ENCODE results near the gene SHC2. TPM values are rescaled to one million over a fixed set of nuclear protein-coding genes. Genes with fewer than 3 reads are reported as not detected.
"Not testable (repeated sequence)": the region's sequence is repeated elsewhere in the genome, so short reads cannot be mapped to it uniquely, and the experiment has no call there.

The SHC2 gene
- total RNA-seq, 2 donors from 2014 or later = 2.7 to 9.5 TPM

GRCh38 chr19:424546-424945 is 36.3 kb downstream of the SHC2 start:
- Histone ChIP-seq H3K9ac (ENCODE audit: low read depth in 2 of 2, low read length in 2 of 2) (no peak overlapping the region), H3K36me3 (no peaks in the 10 kb centered on the region), H3K4me3 (no peak overlapping the region), H3K27ac (no peak overlapping the region), H3K4me1 (no peaks in the 10 kb centered on the region), H3K9me3 (no peaks in the 10 kb centered on the region), H3K27me3 (no peaks in the 10 kb centered on the region)
- DNase-seq = no peak
- intact Hi-C loops (cut with DNase I) = no loop called here
- TF ChIP-seq CTCF (IDR thresholded peaks at IDR 0.05) = no peak

GRCh38 chr19:423691-424466 is 37.0 kb downstream of the SHC2 start:
- no peak for TF ChIP-seq CTCF (IDR thresholded peaks at IDR 0.05)

DNA sequence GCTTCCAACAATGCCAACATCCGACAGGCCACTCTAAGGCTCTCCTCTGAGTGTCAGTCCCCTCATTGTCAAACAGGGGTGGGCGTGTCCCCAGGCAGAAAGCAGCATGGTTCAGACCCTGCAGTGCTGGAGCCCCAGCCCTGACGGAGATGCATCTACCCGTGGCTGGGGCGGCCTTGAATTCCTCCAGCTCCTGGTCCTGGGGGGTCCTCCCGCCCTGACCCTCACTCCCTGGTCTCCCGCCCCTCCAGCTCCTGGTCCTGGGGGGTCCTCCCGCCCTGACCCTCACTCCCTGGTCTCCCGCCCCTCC is 38.0 kb downstream of the SHC2 start:
- H3K36me3 ChIP-seq; intact Hi-C loops (cut with DNase I); H3K4me3 ChIP-seq; H3K4me1 ChIP-seq; H3K27me3 ChIP-seq; DNase-seq; H3K9me3 ChIP-seq; H3K9ac ChIP-seq (ENCODE audit: low read depth in 2 of 2, low read length in 2 of 2); H3K27ac ChIP-seq: not testable (repeated sequence)

More at GRCh38 chr19:423691-424466, 37.0 kb downstream of the SHC2 start:
- H3K36me3 ChIP-seq = no peaks in the 10 kb centered on the region
- no peak overlapping the region for H3K27ac ChIP-seq
- no peaks in the 10 kb centered on the region for H3K4me1 ChIP-seq
- no peak for DNase-seq
- no peak overlapping the region for H3K4me3 ChIP-seq
- no peak overlapping the region for H3K9ac ChIP-seq (ENCODE audit: low read depth in 2 of 2, low read length in 2 of 2)
- intact Hi-C loops (cut with DNase I) = no loop called here
- no peaks in the 10 kb centered on the region for H3K9me3 ChIP-seq
- H3K27me3 ChIP-seq = no peaks in the 10 kb centered on the region

- Histone ChIP-seq H3K27me3 (no peaks in the 10 kb centered on the region), H3K4me3 (no peak overlapping the region), H3K9ac (ENCODE audit: low read depth in 2 of 2, low read length in 2 of 2) (no peak overlapping the region), H3K9me3 (no peaks in the 10 kb centered on the region), H3K36me3 (no peaks in the 10 kb centered on the region), H3K27ac (no peak overlapping the region), H3K4me1 (no peaks in the 10 kb centered on the region)
- TF ChIP-seq CTCF (IDR thresholded peaks at IDR 0.05) = no peak
- DNase-seq = no peak
- intact Hi-C loops (cut with DNase I) = no loop called here
These were observed 38.5 kb downstream of the SHC2 start for GRCh38 chr19:422213-422916.

- H3K4me1 ChIP-seq = no peaks in the 10 kb centered on the region
- no peak for TF ChIP-seq CTCF (IDR thresholded peaks at IDR 0.05)
- DNase-seq = no peak
- H3K9me3 ChIP-seq = no peaks in the 10 kb centered on the region
- H3K36me3 ChIP-seq = no peaks in the 10 kb centered on the region
- intact Hi-C loops (cut with DNase I) = no loop called here
- H3K27ac ChIP-seq = no peak overlapping the region
- no peaks in the 10 kb centered on the region for H3K27me3 ChIP-seq
- no peak overlapping the region for H3K9ac ChIP-seq (ENCODE audit: low read depth in 2 of 2, low read length in 2 of 2)
- H3K4me3 ChIP-seq = no peak overlapping the region
These were observed 40.9 kb downstream of the SHC2 start for GRCh38 chr19:419721-420515.
